ENCODE data around the gene VPS29.
"Not testable (repeated sequence)": the region's sequence is repeated elsewhere in the genome, so short reads cannot be mapped to it uniquely, and the experiment has no call there.

VPS29 gene

DNA sequence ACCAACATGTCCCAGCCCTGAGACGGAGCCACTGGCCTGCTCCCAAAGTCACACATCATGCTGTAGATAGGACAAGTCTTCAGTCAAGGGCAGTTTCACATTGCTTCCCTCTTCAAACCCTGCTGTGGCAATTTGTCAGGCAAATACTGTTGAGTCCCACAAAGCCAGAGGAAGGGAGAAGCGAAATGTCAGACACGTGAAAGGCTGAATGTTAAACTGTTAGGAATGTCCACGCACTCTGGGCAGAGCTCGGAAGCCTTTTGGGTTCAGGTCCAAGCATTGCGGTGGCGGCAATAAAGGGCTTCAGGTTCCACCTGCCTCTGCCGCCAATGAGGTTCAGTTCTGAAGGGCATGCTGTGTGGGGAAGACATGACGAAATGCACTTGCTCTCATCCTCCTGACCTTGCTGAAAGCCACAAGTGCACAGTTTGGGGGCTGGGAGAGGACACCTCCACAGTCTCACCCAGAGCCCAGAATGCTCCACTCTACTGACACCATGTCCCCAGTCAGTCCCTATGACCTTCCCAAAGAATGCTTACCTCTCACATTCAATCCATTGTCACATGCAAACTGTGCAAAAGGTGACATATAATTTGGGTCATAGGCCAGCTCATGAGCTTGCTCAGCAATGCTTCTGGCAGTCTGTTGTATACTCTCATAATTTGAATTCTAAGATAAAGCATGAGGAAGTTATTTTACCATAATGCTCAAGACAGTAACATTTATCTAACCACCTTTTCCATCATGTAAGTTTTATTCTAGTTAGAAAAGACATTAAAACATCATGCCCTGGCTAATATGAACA lies 35.9 kb upstream of the VPS29 start:
- Histone ChIP-seq H2AFZ (ENCODE audit: low read depth, low read length) (no peak overlapping the region), H3K36me3 (ENCODE audit: insufficient read depth, low read length) (peaks cover 36% of the 10 kb centered on the region), H3K4me1 (ENCODE audit: insufficient read depth, low read length) (no peaks in the 10 kb centered on the region), H3K27me3 (ENCODE audit: insufficient read depth, low read length) (no peaks in the 10 kb centered on the region), H3K9me3 (ENCODE audit: low read length) (no peaks in the 10 kb centered on the region), H3K4me3 (ENCODE audit: low read length) (no peak overlapping the region)

GRCh38 chr12:110536834-110537604 lies 35.1 kb upstream of the VPS29 start:
- Histone ChIP-seq H3K36me3 (ENCODE audit: insufficient read depth, low read length) (peaks cover 36% of the 10 kb centered on the region), H3K4me1 (ENCODE audit: insufficient read depth, low read length) (no peaks in the 10 kb centered on the region), H3K4me3 (ENCODE audit: low read length) (no peak overlapping the region), H3K9me3 (ENCODE audit: low read length) (no peaks in the 10 kb centered on the region), H3K27me3 (ENCODE audit: insufficient read depth, low read length) (no peaks in the 10 kb centered on the region), H2AFZ (ENCODE audit: low read depth, low read length) (no peak overlapping the region)

GRCh38 chr12:110534811-110535210 lies 32.9 kb upstream of the VPS29 start:
- H3K4me3 ChIP-seq (ENCODE audit: low read length): no peak overlapping the region
- no peaks in the 10 kb centered on the region for H3K27me3 ChIP-seq (ENCODE audit: insufficient read depth, low read length)
- no peaks in the 10 kb centered on the region for H3K9me3 ChIP-seq (ENCODE audit: low read length)
- peaks cover 36% of the 10 kb centered on the region for H3K36me3 ChIP-seq (ENCODE audit: insufficient read depth, low read length)
- H3K4me1 ChIP-seq (ENCODE audit: insufficient read depth, low read length): no peaks in the 10 kb centered on the region
- H2AFZ ChIP-seq (ENCODE audit: low read depth, low read length): no peak overlapping the region

DNA sequence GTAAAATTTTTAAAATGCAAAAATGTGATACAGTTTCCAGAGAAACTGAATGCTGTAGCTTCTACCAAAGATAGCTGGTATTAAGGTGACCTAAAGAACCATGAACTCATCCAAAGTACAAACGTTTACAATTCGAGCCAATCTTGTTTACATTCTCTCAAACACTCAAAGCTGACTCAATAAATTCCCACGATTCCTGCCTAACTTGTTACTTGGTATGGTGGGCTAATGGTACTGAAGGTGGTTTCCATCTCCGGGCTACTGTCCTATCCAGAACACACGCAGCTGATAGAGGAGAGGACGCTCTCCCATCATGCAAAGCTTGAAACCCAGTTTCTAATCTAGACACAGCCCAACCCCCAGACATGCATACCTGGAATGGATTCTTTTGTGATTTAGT lies 31.7 kb upstream of the VPS29 start:
- Histone ChIP-seq H2AFZ (ENCODE audit: low read depth, low read length) (no peak overlapping the region), H3K4me1 (ENCODE audit: insufficient read depth, low read length) (no peaks in the 10 kb centered on the region), H3K9me3 (ENCODE audit: low read length) (no peaks in the 10 kb centered on the region), H3K27me3 (ENCODE audit: insufficient read depth, low read length) (no peaks in the 10 kb centered on the region), H3K4me3 (ENCODE audit: low read length) (no peak overlapping the region), H3K36me3 (ENCODE audit: insufficient read depth, low read length) (peaks cover 28% of the 10 kb centered on the region)

DNA sequence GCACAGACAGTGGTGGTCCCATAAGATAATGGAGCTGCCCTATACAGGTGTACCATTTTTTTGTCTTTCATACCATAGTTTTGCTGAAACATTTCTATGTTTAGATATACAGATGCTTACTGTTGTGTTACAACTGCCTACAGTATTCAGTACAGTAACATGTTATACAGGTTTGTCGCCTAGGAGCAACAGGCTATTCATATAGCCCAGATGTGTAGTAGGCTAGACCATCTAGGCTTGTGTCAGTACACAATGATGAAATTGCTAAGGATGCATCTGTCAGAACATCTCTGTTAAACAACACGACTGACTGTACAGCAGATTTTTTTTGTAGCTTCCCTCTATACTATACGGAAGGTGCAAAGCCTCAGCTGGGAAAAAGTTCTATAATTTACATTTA lies 30.7 kb upstream of the VPS29 start:
- H3K4me3 ChIP-seq (ENCODE audit: low read length): no peak overlapping the region

DNA sequence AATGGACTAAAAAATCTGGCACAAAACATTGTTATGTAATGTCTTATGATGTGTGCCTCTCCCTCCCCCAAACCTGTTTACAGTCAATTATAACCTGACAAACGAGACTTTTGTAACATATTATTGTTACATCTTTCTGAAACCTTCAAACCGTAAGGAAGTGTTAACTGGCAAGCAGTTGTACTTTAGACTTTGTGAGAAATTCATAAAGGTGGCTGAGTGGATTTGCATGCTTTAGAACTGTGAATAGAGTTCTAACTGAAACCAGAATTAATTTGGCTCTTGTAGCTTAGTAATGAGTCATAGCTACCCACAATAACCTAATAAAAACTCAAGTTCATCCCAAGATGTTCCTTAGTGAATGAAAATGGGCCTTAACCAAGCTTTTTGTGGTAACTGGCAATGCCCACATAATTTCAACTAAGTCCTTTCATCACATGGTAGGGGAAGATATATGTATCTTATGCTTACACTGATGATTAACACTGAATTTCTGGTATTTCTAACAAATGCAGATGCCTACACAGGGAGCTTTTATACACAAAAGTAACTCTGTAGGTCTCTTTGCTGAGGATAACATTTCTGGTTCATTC lies 29.9 kb upstream of the VPS29 start:
- Histone ChIP-seq H3K36me3 (ENCODE audit: insufficient read depth, low read length) (peaks cover 12% of the 10 kb centered on the region), H2AFZ (ENCODE audit: low read depth, low read length) (no peak overlapping the region), H3K4me3 (ENCODE audit: low read length) (no peak overlapping the region), H3K4me1 (ENCODE audit: insufficient read depth, low read length) (no peaks in the 10 kb centered on the region), H3K27me3 (ENCODE audit: insufficient read depth, low read length) (no peaks in the 10 kb centered on the region), H3K9me3 (ENCODE audit: low read length) (no peaks in the 10 kb centered on the region)

More for the DNA sequence above, 30.7 kb upstream of the VPS29 start:
- Histone ChIP-seq H2AFZ (ENCODE audit: low read depth, low read length) (no peak overlapping the region), H3K27me3 (ENCODE audit: insufficient read depth, low read length) (no peaks in the 10 kb centered on the region), H3K9me3 (ENCODE audit: low read length) (no peaks in the 10 kb centered on the region), H3K4me1 (ENCODE audit: insufficient read depth, low read length) (no peaks in the 10 kb centered on the region), H3K36me3 (ENCODE audit: insufficient read depth, low read length) (peaks cover 19% of the 10 kb centered on the region)

- no peak overlapping the region for H3K4me3 ChIP-seq (ENCODE audit: low read length)
- H3K27me3 ChIP-seq (ENCODE audit: insufficient read depth, low read length): no peaks in the 10 kb centered on the region
- H3K4me1 ChIP-seq (ENCODE audit: insufficient read depth, low read length): no peaks in the 10 kb centered on the region
- H2AFZ ChIP-seq (ENCODE audit: low read depth, low read length): no peak overlapping the region
- peaks cover 3% of the 10 kb centered on the region for H3K36me3 ChIP-seq (ENCODE audit: insufficient read depth, low read length)
- H3K9me3 ChIP-seq (ENCODE audit: low read length): no peaks in the 10 kb centered on the region
Observed at GRCh38 chr12:110530511-110530910, 28.6 kb upstream of the VPS29 start.

- Histone ChIP-seq H3K36me3 (ENCODE audit: insufficient read depth, low read length) (no peaks in the 10 kb centered on the region), H3K9me3 (ENCODE audit: low read length) (no peaks in the 10 kb centered on the region)
Observed at GRCh38 chr12:110528277-110528839, 26.4 kb upstream of the VPS29 start.

GRCh38 chr12:110520876-110521712 lies 19.2 kb upstream of the VPS29 start:
- not testable (repeated sequence) for H3K4me1 ChIP-seq (ENCODE audit: insufficient read depth, low read length); H3K36me3 ChIP-seq (ENCODE audit: insufficient read depth, low read length); H2AFZ ChIP-seq (ENCODE audit: low read depth, low read length); H3K9me3 ChIP-seq (ENCODE audit: low read length); H3K4me3 ChIP-seq (ENCODE audit: low read length); H3K27me3 ChIP-seq (ENCODE audit: insufficient read depth, low read length)

More at GRCh38 chr12:110528277-110528839, 26.4 kb upstream of the VPS29 start:
- no peak overlapping the region for H2AFZ ChIP-seq (ENCODE audit: low read depth, low read length)
- H3K4me1 ChIP-seq (ENCODE audit: insufficient read depth, low read length): no peaks in the 10 kb centered on the region
- no peaks in the 10 kb centered on the region for H3K27me3 ChIP-seq (ENCODE audit: insufficient read depth, low read length)
- H3K4me3 ChIP-seq (ENCODE audit: low read length): no peak overlapping the region

DNA sequence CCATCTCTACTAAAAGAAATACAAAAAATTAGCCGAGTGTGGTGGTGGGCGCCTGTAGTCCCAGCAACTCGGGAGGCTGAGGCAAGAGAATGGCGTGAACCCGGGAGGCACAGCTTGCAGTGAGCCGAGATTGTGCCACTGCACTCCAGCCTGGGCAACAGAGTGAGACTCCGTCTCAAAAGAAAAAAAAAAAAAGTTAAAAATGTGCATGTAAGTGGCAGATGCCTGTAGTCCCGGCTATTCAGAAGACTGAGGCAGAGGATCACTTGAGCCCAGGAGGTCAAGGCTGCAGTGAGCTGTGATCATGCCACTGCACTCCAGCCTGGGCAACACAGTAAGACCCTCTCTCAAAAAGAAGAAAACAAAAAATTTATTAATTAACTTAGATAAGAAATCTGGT lies 16.1 kb upstream of the VPS29 start:
- H3K27me3 ChIP-seq (ENCODE audit: insufficient read depth, low read length); H3K36me3 ChIP-seq (ENCODE audit: insufficient read depth, low read length); H3K4me3 ChIP-seq (ENCODE audit: low read length); H3K4me1 ChIP-seq (ENCODE audit: insufficient read depth, low read length); H3K9me3 ChIP-seq (ENCODE audit: low read length); H2AFZ ChIP-seq (ENCODE audit: low read depth, low read length): not testable (repeated sequence)

DNA sequence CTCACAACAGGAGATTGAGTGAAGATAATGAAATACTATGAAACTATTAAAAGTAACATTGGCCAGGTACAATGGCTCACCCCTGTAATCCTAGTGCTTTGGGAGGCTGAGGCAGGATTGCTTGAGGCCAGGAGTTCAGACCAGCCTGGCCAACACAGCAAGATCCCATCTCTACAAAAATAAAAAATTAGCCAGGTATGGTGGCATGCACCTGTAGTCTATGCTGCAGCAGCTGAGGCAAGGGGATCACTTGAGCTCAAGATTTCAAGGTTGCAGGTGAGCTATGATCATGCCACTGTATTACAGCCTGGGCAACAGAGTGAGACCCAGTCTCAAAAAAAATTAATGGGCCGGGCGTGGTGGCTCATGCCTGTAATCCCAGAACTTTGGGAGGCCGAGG lies 15.1 kb upstream of the VPS29 start:
- Histone ChIP-seq H3K4me1 (ENCODE audit: insufficient read depth, low read length) (no peaks in the 10 kb centered on the region), H2AFZ (ENCODE audit: low read depth, low read length) (no peak overlapping the region), H3K9me3 (ENCODE audit: low read length) (no peaks in the 10 kb centered on the region), H3K27me3 (ENCODE audit: insufficient read depth, low read length) (no peaks in the 10 kb centered on the region), H3K36me3 (ENCODE audit: insufficient read depth, low read length) (no peaks in the 10 kb centered on the region), H3K4me3 (ENCODE audit: low read length) (no peak overlapping the region)

- no peaks in the 10 kb centered on the region for H3K4me1 ChIP-seq (ENCODE audit: insufficient read depth, low read length)
- no peaks in the 10 kb centered on the region for H3K27me3 ChIP-seq (ENCODE audit: insufficient read depth, low read length)
- no peaks in the 10 kb centered on the region for H3K36me3 ChIP-seq (ENCODE audit: insufficient read depth, low read length)
- no peak overlapping the region for H2AFZ ChIP-seq (ENCODE audit: low read depth, low read length)
- H3K4me3 ChIP-seq (ENCODE audit: low read length): no peak overlapping the region
- H3K9me3 ChIP-seq (ENCODE audit: low read length): no peaks in the 10 kb centered on the region
Observed at GRCh38 chr12:110514363-110514762, 12.5 kb upstream of the VPS29 start.

Data from neuron (in vitro differentiated cells).